ENCODE results near the gene DST. TPM values are rescaled to one million over a fixed set of nuclear protein-coding genes. Genes with fewer than 3 reads are reported as not detected.

The DST gene
- total and polyA plus RNA-seq, 2 of the 8 experiments (the other 6 are each of a cell fraction or from before 2014, with no cell fraction given): 49.4 to 116 TPM

DNA sequence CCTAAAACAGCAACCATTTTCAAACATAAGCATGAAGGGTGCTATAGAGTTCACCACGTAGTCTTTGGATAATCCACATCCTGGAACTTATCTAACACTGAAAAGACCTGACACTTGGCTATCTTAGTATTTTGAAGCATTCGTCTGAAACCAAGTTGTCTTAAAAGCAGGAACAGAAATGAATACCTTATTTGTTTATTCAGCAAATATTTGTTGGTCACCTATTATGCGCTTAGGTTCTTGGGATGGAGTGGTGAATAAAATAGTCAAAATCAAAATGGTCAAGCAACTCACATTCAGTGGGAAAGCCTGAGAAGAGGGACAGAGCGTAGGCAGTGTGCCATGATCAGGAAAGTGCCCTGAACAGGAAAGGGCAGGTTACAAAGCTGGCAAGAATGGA is 206.9 kb downstream of the DST start (continued):
- TF ChIP-seq RAD21 (IDR thresholded peaks at IDR 0.05 in 1 of 2, conservative IDR thresholded peaks at IDR 0.05 in 1 of 2; ENCODE audit: low read depth in 2 of 2, low read length in 2 of 2) (no peak), CTBP2 (IDR thresholded peaks at IDR 0.05; ENCODE audit: borderline replicate concordance, insufficient read depth, insufficient read length, low read length) (no peak)
